HEK293T (cell line): ENCODE measurements around the gene LRRK1.

ENCODE experiments used
- CTCF ChIA-PET: fragments of 350-600 bp; formaldehyde crosslinking; extraction: SDS; loops from one replicate; lab custom pipeline; 2021; ENCODE audit warnings: antibody characterized with exemption, inconsistent platforms; lab: Yijun Ruan, JAX
- POLR2A ChIA-PET: fragments of 350-600 bp; formaldehyde crosslinking; extraction: SDS; loops from one replicate; lab custom pipeline; 2020; ENCODE audit warnings: antibody characterized with exemption, inconsistent platforms; lab: Yijun Ruan, JAX
- DNase-seq: peaks from one replicate; pipeline ENCODE4 v3.0.0; 2012; ENCODE audit warnings: mixed read lengths; ENCODE audit errors: extremely low spot score
- ARNT ChIP-seq: fragments of 450-650 bp; IDR thresholded peaks from 2 replicates; pipeline ENCODE4 v1.6.1; 2017; ENCODE audit warnings: mild to moderate bottlenecking
- BHLHE40 ChIP-seq: fragments of 450-650 bp; IDR thresholded peaks from 2 replicates; pipeline ENCODE4 v1.6.1; 2016; ENCODE audit warnings: mild to moderate bottlenecking, moderate library complexity, borderline replicate concordance
- CTBP1 ChIP-seq: fragments of 450-650 bp; IDR thresholded peaks from 2 replicates; pipeline ENCODE4 v1.6.1; 2016; ENCODE audit warnings: borderline replicate concordance
- ELF4 ChIP-seq: fragments of 450-650 bp; IDR thresholded peaks from 2 replicates; pipeline ENCODE4 v1.6.1; 2017; ENCODE audit warnings: antibody characterized with exemption
- FOXA1 ChIP-seq: fragments of 450-650 bp; IDR thresholded peaks from 2 replicates; pipeline ENCODE4 v1.6.1; 2016; ENCODE audit warnings: mild to moderate bottlenecking
- FOXK2 ChIP-seq: fragments of 450-650 bp; IDR thresholded peaks from 2 replicates; pipeline ENCODE4 v1.6.1; 2016; ENCODE audit warnings: mild to moderate bottlenecking
- FOXM1 ChIP-seq: fragments of 450-650 bp; IDR thresholded peaks from 2 replicates; pipeline ENCODE4 v1.6.1; 2017; ENCODE audit warnings: mild to moderate bottlenecking, borderline replicate concordance
- HDGF ChIP-seq: fragments of 450-650 bp; IDR thresholded peaks from 2 replicates; pipeline ENCODE4 v1.6.1; 2017; ENCODE audit warnings: antibody characterized with exemption, borderline replicate concordance
- L3MBTL2 ChIP-seq: fragments of 450-650 bp; conservative IDR thresholded peaks from 2 replicates; pipeline ENCODE4 v1.6.1; 2016; ENCODE audit warnings: mild to moderate bottlenecking
- LEF1 ChIP-seq: fragments of 450-650 bp; IDR thresholded peaks from 2 replicates; pipeline ENCODE4 v1.6.1; 2017; ENCODE audit warnings: mild to moderate bottlenecking, borderline replicate concordance
- NFRKB ChIP-seq: fragments of 450-650 bp; IDR thresholded peaks from 2 replicates; pipeline ENCODE4 v1.6.1; 2016; ENCODE audit warnings: mild to moderate bottlenecking, moderate library complexity
- PKNOX1 ChIP-seq: fragments of 450-650 bp; IDR thresholded peaks from 2 replicates; pipeline ENCODE4 v1.6.1; 2016
- SP1 ChIP-seq: fragments of 450-650 bp; IDR thresholded peaks from 2 replicates; pipeline ENCODE4 v1.6.1; 2017
- SUZ12 ChIP-seq: fragments of 450-650 bp; IDR thresholded peaks from 2 replicates; pipeline ENCODE4 v1.6.1; 2016; ENCODE audit warnings: mild to moderate bottlenecking
- TARDBP ChIP-seq: fragments of 450-650 bp; IDR thresholded peaks from 2 replicates; pipeline ENCODE4 v1.6.1; 2016
- ZNF384 ChIP-seq: fragments of 450-650 bp; IDR thresholded peaks from 2 replicates; pipeline ENCODE4 v1.6.1; 2016

LRRK1 gene

DNA sequence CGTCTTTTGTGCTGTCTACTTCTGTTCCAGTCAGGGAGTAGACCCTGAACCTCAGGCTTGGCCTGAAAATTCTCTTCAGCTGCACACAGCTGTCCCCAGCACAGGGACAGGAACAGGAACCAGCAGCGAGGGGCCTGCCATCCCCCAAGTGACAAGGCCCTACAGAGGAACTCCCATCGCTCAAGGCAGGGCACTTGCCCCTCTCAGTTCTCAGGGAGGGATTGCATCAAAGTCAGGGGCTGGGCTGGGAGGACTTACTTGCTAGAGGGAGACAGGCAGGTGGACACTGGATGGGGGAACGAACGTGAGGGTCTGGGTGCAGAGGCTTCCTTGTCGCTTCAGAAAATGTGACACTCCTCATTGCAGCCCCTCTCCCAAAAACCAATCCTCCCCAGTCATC, 169.1 kb downstream of the LRRK1 start:
- ChIA-PET POLR2A (no interaction called here), CTCF (interaction anchor here (0.6 to 1.5 kb wide), 4 partner anchors 12 to 175 kb away, joined by 3 to 4 read pairs (median 3); no protein-coding TSS in a partner anchor)
- TF ChIP-seq PKNOX1 (no peak), FOXM1 (no peak), HDGF (no peak), CTBP1 (no peak), FOXA1 (no peak), NFRKB (no peak)
- no peak for DNase-seq

GRCh38 chr15:101088788-101089578, 169.8 kb downstream of the LRRK1 start:
- no peak for TF ChIP-seq BHLHE40
- 0 out of 2 replicates have a peak, but pooled peaks have one; percentile 24 for TF ChIP-seq L3MBTL2
- CTCF ChIA-PET: interaction anchor here (0.6 to 1.5 kb wide), 4 partner anchors 11 to 174 kb away, joined by 3 to 4 read pairs (median 3); no protein-coding TSS in a partner anchor
- DNase-seq: peak; percentile 92
- POLR2A ChIA-PET: interaction anchor here (0.7 to 1.2 kb wide), 2 partner anchors 12 to 163 kb away, joined by 3 to 4 read pairs; partner anchors contain the start of gene CHSY1

DNA sequence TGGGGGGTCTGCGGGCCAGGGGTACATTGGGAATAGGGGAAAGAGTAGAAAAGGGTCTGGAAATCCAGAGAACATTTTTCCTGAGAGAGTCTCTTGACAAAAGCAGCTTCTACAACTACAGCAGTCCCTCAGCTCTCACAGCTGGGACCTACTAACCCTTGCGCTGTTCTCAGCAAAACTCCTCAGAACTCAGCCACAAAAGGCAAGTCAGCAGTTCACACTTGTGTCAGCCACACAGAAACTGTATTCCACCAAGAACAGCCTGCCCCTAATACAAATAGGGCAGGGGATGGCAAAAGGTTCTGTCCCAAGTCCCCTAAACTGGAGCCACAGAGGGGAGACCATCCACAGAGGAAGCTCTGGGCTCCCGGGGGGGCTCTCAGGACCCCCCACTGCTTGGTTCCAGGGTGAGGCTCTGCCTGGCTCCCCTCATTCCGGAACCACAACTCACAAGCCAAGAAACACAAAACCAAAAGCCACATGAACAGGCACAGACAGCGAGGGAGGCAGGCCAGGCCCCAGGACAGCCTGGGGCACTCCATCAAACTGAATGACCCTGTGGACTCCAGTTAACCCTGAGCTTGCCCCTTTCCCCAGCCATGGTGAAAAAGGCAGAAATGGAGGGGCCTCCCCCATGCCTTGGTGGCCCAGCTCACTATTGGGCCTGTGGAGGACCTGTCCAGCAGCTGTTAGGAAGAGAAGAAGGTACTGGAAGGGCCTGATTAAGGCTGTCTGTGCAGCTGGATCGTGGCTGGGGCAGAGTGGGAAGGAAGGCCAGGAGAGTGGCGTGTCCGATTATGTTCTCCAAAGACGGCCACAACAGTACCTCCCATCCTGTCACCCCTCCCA, 170.6 kb downstream of the LRRK1 start:
- DNase-seq: no peak
- ChIA-PET CTCF (interaction anchor here (0.6 to 0.8 kb wide), 3 partner anchors 127 to 168 kb away, joined by 3 to 7 read pairs (median 3); no protein-coding TSS in a partner anchor), POLR2A (interaction anchor here (0.7 to 1.2 kb wide), 2 partner anchors 12 to 162 kb away, joined by 3 to 4 read pairs; partner anchors contain the start of gene CHSY1)
- no peak for TF ChIP-seq FOXK2
- TF ChIP-seq ZNF384: no peak
- TF ChIP-seq BHLHE40: no peak
- no peak for TF ChIP-seq LEF1

GRCh38 chr15:101090428-101090790, 171.3 kb downstream of the LRRK1 start:
- no peak for TF ChIP-seq LEF1
- DNase-seq: no peak
- ChIA-PET POLR2A (interaction anchor here (1.2 kb wide), 1 partner anchor 161 kb away, joined by 4 read pairs; the partner anchor contains the start of gene CHSY1), CTCF (interaction anchor here (0.8 kb wide), 2 partner anchors 153 to 168 kb away, joined by 3 to 7 read pairs; no protein-coding TSS in a partner anchor)

DNA sequence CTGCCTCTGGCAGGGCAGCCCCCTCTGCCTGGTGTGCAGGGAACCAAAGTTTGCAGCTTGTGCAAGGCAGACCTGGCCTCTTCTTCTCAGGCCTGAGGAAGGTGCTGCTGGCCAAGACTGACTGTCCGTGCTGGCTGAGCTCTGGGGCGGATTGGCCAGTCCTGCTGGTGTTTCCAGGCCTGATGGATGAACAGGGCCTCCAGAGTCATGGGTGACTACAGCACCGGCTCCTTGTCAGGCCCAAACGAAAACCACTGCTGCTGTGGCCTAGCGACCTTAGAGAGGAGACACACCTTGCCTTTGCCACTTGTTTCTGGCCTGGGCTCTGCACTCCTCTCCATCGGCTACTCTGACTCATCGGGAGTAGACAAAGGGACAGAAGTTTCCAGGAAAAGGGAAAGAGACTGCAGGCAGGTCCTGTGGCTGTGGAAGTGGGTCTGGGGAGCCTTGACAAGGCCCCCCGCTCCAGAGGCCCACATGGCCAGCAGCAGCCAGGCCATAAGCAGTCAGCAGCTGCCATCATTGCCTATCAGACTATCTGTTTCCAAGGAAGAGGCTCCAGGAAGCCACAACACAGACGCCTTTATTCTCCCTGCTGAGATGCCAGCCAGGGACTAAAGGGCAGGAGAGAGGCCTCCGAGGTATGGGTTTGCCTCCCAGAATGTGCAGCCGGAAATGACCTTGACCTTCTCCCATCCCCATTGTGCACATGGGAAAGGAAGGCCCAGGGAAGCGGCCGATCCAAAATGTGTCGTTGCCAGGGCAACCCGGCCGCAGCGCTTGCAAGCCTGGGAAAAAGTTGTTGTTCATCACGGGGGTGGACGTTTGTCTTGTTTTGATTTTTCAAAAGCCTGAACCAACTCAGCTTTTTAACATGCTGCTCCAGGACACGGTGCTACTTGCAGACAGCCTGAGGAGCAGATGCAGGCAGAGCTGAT, 172.2 kb downstream of the LRRK1 start:
- ChIA-PET POLR2A (interaction anchor here (0.9 kb wide), 1 partner anchor 167 kb away, joined by 3 read pairs; no protein-coding TSS in a partner anchor), CTCF (interaction anchor here (0.6 to 0.9 kb wide), 3 partner anchors 30 to 259 kb away, joined by 3 to 4 read pairs (median 3); no protein-coding TSS in a partner anchor)
- TF ChIP-seq CTBP1 (no peak), ELF4 (no peak), NFRKB (no peak), ARNT (no peak), FOXA1 (no peak)
- DNase-seq: no peak

DNA sequence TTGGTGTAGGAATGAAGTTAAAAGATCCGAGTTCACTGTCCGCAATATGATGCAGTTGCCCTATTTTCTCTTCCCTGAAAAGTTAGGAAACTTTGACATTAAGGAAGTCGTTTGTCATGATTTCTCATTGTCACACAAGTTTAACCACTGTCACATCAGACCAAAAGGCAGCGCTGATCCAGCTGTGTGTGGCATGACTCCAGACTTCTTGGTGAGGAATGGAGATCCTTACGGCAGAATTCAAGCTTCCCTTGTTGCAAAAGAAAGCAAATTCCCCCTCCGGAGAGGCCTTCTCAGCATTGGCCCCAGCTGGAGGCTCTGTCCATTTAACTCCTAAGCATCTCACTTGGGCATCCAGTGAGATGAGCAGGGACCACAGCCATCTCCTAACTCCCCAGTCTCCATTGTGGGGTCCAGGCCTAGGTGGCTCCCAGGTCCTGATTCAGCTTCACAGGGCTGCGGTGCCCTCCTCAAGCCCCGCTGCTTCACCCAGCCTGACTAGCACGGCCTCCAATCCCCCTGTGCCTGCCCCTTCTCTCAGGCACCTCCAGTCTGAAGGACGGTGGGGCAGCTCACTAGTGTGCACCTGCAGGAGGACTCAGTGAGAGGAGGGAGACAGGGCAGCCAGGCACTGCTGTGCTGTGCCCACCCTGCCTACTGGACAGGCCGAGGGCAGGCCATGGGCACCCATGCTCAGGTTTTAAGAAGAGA, 173.2 kb downstream of the LRRK1 start:
- CTCF ChIA-PET: interaction anchor here (0.9 kb wide), 1 partner anchor 174 kb away, joined by 3 read pairs; no protein-coding TSS in a partner anchor
- POLR2A ChIA-PET: no interaction called here

More for the DNA sequence above, 173.2 kb downstream of the LRRK1 start:
- no peak for TF ChIP-seq ARNT
- no peak for TF ChIP-seq TARDBP
- no peak for TF ChIP-seq FOXK2
- no peak for TF ChIP-seq L3MBTL2
- no peak for TF ChIP-seq PKNOX1
- TF ChIP-seq SP1: no peak
- TF ChIP-seq LEF1: no peak
- no peak for TF ChIP-seq HDGF
- TF ChIP-seq SUZ12: no peak
- no peak for TF ChIP-seq FOXM1
- no peak for TF ChIP-seq NFRKB
- no peak for TF ChIP-seq CTBP1
- TF ChIP-seq FOXA1: no peak
- no peak for DNase-seq
